HG03139 (cell line): ENCODE results near the gene CREBBP.
A peak's percentile ranks its signal among the peaks of the same experiment; 100 is the strongest.

Experiments
- ATAC-seq: cut with Tn5 transposase; IDR thresholded peaks from one replicate; pipeline ENCODE4 v1.9.1; 2021; ENCODE audit not compliant: unreplicated experiment

CREBBP gene

GRCh38 chr16:3879887-3880564, 487 bp downstream of the CREBBP start:
- ATAC-seq: peak; percentile 43

- ATAC-seq: no peak
Observed at GRCh38 chr16:3879258-3879886, 1.1 kb downstream of the CREBBP start.

GRCh38 chr16:3878610-3879009, 1.9 kb downstream of the CREBBP start:
- ATAC-seq: no peak

GRCh38 chr16:3876695-3877094, 3.8 kb downstream of the CREBBP start:
- ATAC-seq: no peak

- ATAC-seq: no peak
Observed at GRCh38 chr16:3876160-3876559, 4.4 kb downstream of the CREBBP start.

GRCh38 chr16:3874794-3875692, 5.5 kb downstream of the CREBBP start:
- ATAC-seq: no peak

GRCh38 chr16:3874242-3874641, 6.3 kb downstream of the CREBBP start:
- no peak for ATAC-seq

GRCh38 chr16:3873482-3874173, 6.9 kb downstream of the CREBBP start:
- no peak for ATAC-seq

- no peak for ATAC-seq
Observed at GRCh38 chr16:3872216-3872895, 8.2 kb downstream of the CREBBP start.

GRCh38 chr16:3868967-3869366, 11.5 kb downstream of the CREBBP start:
- ATAC-seq: no peak

- no peak for ATAC-seq
Observed at GRCh38 chr16:3868556-3868955, 12.0 kb downstream of the CREBBP start.

GRCh38 chr16:3866703-3867431, 13.6 kb downstream of the CREBBP start:
- ATAC-seq: no peak

GRCh38 chr16:3865241-3865640, 15.3 kb downstream of the CREBBP start:
- ATAC-seq: no peak

GRCh38 chr16:3864562-3864961, 16.0 kb downstream of the CREBBP start:
- no peak for ATAC-seq

- ATAC-seq: no peak
Observed at GRCh38 chr16:3863587-3863986, 16.9 kb downstream of the CREBBP start.

- ATAC-seq: no peak
Observed at GRCh38 chr16:3861808-3862451, 18.6 kb downstream of the CREBBP start.

GRCh38 chr16:3859889-3860288, 20.6 kb downstream of the CREBBP start:
- no peak for ATAC-seq

GRCh38 chr16:3858801-3859200, 21.7 kb downstream of the CREBBP start:
- ATAC-seq: no peak

GRCh38 chr16:3857189-3858043, 23.1 kb downstream of the CREBBP start:
- no peak for ATAC-seq
